Activated B cell treated with CpG ODN at 0.5 μM for 24 hours (primary cell): Measurements from ENCODE around the gene FAM168A. TPM values are rescaled to one million over a fixed set of nuclear protein-coding genes. Genes with fewer than 3 reads are reported as not detected.

ENCODE experiments used
- ATAC-seq: fragments of 200-7000 bp; cut with Tn5 transposase; one replicate; pipeline ENCODE4 v1.10.0; 2021; ENCODE audit warnings: low read depth, mild to moderate bottlenecking, moderate library complexity
- CTCF ChIA-PET: fragments of 350-600 bp; sonication (Branson Sonifier 250); formaldehyde crosslinking; loops from one replicate; lab custom pipeline; 2021; ENCODE audit warnings: antibody characterized with exemption; lab: Charles Lee
- POLR2A ChIA-PET: fragments of 350-600 bp; sonication (Branson Sonifier 250); formaldehyde crosslinking; loops from one replicate; lab custom pipeline; 2021; ENCODE audit warnings: antibody characterized with exemption; lab: Charles Lee
- DNase-seq: peaks from one replicate; pipeline ENCODE4 v3.0.0; 2022
- H3K27ac Mint-ChIP-seq: one replicate; pipeline ENCODE4 v1.8.0; 2020; ENCODE audit warnings: mixed read lengths
- H3K27me3 Mint-ChIP-seq: one replicate; pipeline ENCODE4 v1.8.0; 2021; ENCODE audit warnings: mixed read lengths
- H3K36me3 Mint-ChIP-seq: one replicate; pipeline ENCODE4 v1.8.0; 2021; ENCODE audit warnings: low read depth, mixed read lengths
- H3K4me1 Mint-ChIP-seq: one replicate; pipeline ENCODE4 v1.8.0; 2021; ENCODE audit warnings: mixed read lengths
- H3K4me3 Mint-ChIP-seq: one replicate; pipeline ENCODE4 v1.8.0; 2020; ENCODE audit warnings: mild to moderate bottlenecking, mixed read lengths
- H3K9me3 Mint-ChIP-seq: one replicate; pipeline ENCODE4 v1.8.0; 2020; ENCODE audit warnings: mixed read lengths
- intact Hi-C: fragments of 100-400 bp; cut with micrococcal nuclease; formaldehyde crosslinking; loops from one replicate; pipeline ENCODE4 v1.15.1; 2024
- total RNA-seq: library from RNA; stranded (reverse); gene quantifications from 2 replicates; pipeline ENCODE4 v1.2.3, GENCODE V29; 2022
- TF ChIP-seq, protein P1 (sequence below): fragments of 200-600 bp; IDR thresholded peaks from one replicate; pipeline ENCODE4 v1.8.0; 2022; ENCODE audit warnings: antibody characterized with exemption, mild to moderate bottlenecking

FAM168A gene
- total RNA-seq, 1 donor from 2014 or later, result 16.5 TPM

DNA sequence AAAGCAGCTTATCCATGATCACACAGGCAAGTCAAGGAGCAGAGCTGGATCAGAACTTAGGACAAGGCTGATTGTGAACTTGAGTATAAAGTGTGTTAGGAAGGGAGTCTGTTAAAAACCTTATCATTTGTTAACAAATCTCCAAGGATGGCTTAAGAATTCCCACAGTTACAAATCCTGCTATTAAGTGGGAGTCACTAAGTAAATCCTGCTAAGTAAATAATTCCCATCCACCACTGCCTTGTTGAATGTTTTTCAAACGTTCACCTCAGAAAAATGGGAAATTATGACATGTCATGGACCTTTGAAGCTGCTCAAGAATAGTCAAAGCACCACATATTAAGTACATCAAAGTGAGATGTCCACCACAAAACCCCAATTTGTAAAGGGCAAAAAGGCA lies 88.7 kb downstream of the FAM168A start:
- H3K36me3 Mint-ChIP-seq, result peaks cover 9% of the 10 kb centered on the region
- H3K27me3 Mint-ChIP-seq, result no peaks in the 10 kb centered on the region
- ATAC-seq (no peak), DNase-seq (no peak)
- ChIA-PET POLR2A (no interaction called here), CTCF (interaction anchor here (0.7 kb wide), 1 partner anchor 73 kb away, joined by 3 read pairs; no protein-coding TSS in a partner anchor)
- no peaks in the 10 kb centered on the region for H3K4me1 Mint-ChIP-seq
- TF ChIP-seq, protein P1, sequence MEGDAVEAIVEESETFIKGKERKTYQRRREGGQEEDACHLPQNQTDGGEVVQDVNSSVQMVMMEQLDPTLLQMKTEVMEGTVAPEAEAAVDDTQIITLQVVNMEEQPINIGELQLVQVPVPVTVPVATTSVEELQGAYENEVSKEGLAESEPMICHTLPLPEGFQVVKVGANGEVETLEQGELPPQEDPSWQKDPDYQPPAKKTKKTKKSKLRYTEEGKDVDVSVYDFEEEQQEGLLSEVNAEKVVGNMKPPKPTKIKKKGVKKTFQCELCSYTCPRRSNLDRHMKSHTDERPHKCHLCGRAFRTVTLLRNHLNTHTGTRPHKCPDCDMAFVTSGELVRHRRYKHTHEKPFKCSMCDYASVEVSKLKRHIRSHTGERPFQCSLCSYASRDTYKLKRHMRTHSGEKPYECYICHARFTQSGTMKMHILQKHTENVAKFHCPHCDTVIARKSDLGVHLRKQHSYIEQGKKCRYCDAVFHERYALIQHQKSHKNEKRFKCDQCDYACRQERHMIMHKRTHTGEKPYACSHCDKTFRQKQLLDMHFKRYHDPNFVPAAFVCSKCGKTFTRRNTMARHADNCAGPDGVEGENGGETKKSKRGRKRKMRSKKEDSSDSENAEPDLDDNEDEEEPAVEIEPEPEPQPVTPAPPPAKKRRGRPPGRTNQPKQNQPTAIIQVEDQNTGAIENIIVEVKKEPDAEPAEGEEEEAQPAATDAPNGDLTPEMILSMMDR, result no peak
- intact Hi-C loops, result no loop called here
- H3K4me3 Mint-ChIP-seq, result no peak overlapping the region
- peaks cover 9% of the 10 kb centered on the region for H3K9me3 Mint-ChIP-seq
- no peak overlapping the region for H3K27ac Mint-ChIP-seq

DNA sequence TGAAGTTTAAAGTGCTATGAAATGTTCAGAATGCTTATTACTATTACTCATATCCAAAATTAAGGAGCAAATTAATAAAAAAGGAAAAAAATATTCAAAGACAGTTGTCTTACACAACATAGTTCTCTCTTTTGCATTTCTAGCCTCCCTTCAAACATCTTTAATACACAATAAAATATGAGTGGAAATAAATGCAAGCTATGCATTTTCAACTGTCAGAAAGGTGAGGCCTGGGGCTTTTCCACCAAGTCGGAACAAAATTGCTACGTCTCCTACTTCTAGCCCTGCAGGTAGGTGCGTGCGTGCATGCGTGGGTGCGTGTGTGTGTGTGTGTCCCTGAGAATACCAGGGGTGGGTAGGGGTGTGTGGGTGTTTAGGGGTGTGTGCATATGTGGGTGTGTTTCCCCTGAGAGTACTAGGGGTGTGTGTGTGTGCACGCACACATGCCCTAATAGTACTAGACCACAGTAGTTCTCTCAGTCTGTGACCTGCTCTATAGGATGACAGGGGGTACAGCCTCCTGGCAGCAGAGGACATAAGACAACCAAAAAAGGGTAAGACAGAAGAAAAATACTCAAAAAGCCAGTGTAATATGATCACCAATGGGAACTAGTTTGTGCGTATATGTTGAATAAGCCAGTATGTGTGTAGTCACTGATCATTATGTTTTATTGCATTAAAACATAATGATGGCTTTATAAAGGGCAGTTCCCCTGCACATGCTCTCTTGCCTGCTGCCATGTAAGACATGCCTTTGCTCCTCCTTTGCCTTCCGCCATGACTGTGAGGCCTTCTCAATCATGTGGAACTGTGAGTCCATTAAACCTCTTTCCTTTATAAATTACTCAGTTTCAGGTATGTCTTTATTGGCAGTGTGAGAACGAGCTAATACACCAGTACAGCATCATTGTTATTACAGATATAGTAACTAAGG lies 89.4 kb downstream of the FAM168A start:
- DNase-seq, result no peak
- no peak for ATAC-seq
- H3K27ac Mint-ChIP-seq, result no peak overlapping the region
- no peak overlapping the region for H3K4me3 Mint-ChIP-seq
- no peaks in the 10 kb centered on the region for H3K27me3 Mint-ChIP-seq
- ChIA-PET CTCF (interaction anchor here (0.7 kb wide), 1 partner anchor 72 kb away, joined by 3 read pairs; no protein-coding TSS in a partner anchor), POLR2A (no interaction called here)
- H3K9me3 Mint-ChIP-seq, result peaks cover 15% of the 10 kb centered on the region
- TF ChIP-seq, protein P1, result no peak
- intact Hi-C loops, result no loop called here
- H3K4me1 Mint-ChIP-seq, result no peaks in the 10 kb centered on the region
- H3K36me3 Mint-ChIP-seq, result peaks cover 15% of the 10 kb centered on the region

DNA sequence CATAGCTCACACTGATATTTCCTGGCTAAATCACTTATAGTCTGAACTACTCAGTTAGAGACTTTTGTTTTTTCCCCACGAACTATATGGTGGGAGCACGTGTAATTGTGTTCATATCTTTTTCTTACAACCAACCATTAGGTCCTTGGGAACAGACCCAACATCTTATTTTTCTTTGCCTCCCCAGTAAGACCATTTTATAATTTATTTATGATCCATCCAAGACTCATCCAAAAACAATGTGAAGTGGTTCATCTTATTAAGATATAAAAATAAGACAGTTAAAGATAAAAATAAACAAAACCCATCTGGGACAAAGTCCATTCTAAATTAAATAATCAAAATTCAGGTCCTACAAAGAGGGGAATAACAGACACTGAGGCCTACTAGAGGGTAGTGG lies 90.8 kb downstream of the FAM168A start:
- H3K27ac Mint-ChIP-seq, result no peak overlapping the region
- peaks cover 15% of the 10 kb centered on the region for H3K9me3 Mint-ChIP-seq
- CTCF ChIA-PET, result interaction anchor here (1.9 kb wide), 1 partner anchor 156 kb away, joined by 4 read pairs; no protein-coding TSS in a partner anchor
- POLR2A ChIA-PET, result no interaction called here
- DNase-seq (no peak), ATAC-seq (no peak)
- H3K27me3 Mint-ChIP-seq, result no peaks in the 10 kb centered on the region
- TF ChIP-seq, protein P1, result no peak
- no peak overlapping the region for H3K4me3 Mint-ChIP-seq
- intact Hi-C loops, result no loop called here
- H3K36me3 Mint-ChIP-seq, result peaks cover 17% of the 10 kb centered on the region
- peaks cover 12% of the 10 kb centered on the region for H3K4me1 Mint-ChIP-seq

DNA sequence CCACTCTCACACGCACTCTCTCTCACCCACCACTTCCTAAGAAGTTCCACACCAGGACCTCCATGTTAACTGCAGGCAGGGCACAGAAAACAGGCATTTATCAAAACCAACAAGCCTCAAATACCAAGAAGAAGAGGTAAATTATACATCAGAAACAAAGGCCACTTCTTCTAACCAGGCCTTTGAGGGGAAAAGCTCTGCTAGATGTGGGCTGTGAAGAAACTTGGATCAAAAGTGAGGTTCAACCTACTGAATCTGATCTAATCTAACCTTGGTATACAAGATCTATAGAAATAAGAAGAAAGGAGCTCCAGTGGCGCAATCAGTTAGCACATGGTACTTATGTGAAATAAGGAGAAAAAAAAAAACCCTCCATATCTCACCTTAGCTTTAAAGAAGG lies 91.9 kb downstream of the FAM168A start:
- no peak overlapping the region for H3K27ac Mint-ChIP-seq
- H3K36me3 Mint-ChIP-seq, result peaks cover 17% of the 10 kb centered on the region
- no peak overlapping the region for H3K4me3 Mint-ChIP-seq
- TF ChIP-seq, protein P1, result no peak
- ChIA-PET CTCF (interaction anchor here (1.9 kb wide), 1 partner anchor 155 kb away, joined by 4 read pairs; no protein-coding TSS in a partner anchor), POLR2A (no interaction called here)
- ATAC-seq (no peak), DNase-seq (no peak)
- H3K9me3 Mint-ChIP-seq, result peaks cover 15% of the 10 kb centered on the region
- intact Hi-C loops, result no loop called here
- peaks cover 13% of the 10 kb centered on the region for H3K4me1 Mint-ChIP-seq
- H3K27me3 Mint-ChIP-seq, result no peaks in the 10 kb centered on the region

DNA sequence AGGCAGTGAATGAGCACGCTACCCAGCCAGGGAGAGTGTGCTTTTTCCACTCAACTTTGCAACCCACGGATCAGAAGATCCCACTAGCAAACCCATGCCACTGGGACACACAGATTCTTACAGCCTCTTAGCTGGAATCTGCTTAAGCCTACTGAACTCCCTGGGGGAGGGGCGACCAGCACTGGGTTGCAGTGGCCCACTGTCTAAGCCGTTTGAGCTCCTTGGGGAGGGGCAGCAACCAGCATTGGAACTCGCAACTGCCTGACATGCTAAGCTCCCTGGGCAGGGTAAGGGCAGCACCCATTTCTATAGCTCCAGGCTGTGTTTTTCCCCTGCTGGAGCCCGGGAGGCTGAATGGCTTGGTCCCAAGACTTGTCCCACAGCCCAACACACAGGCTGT lies 99.6 kb downstream of the FAM168A start:
- peaks cover 8% of the 10 kb centered on the region for H3K36me3 Mint-ChIP-seq
- DNase-seq (no peak), ATAC-seq (no peak)
- POLR2A ChIA-PET, result interaction anchor here (0.6 kb wide), 1 partner anchor 722 kb away, joined by 3 read pairs; no protein-coding TSS in a partner anchor
- intact Hi-C loops, result no loop called here
- TF ChIP-seq, protein P1, result no peak
- peaks cover 36% of the 10 kb centered on the region for H3K4me1 Mint-ChIP-seq
- peaks cover 4% of the 10 kb centered on the region for H3K9me3 Mint-ChIP-seq
- CTCF ChIA-PET, result no interaction called here
- H3K4me3 Mint-ChIP-seq, result no peak overlapping the region
- H3K27ac Mint-ChIP-seq, result no peak overlapping the region
- no peaks in the 10 kb centered on the region for H3K27me3 Mint-ChIP-seq
